DMS153 treated with DMSO at 0.1 percent for 48 hours (cell line): ENCODE measurements around the gene DENND11.
"Not testable (repeated sequence)": the region's sequence is repeated elsewhere in the genome, so short reads cannot be mapped to it uniquely, and the experiment has no call there.

Experiments used
- DNase-seq: peaks from one replicate; lab custom pipeline; 2025; ENCODE audit not compliant: unreplicated experiment; lab: John Stamatoyannopoulos, UW

Gene DENND11

GRCh38 chr7:141708351-141708750, 6.4 kb upstream of the DENND11 start, which contains the start of gene WEE2:
WEE2 (plus strand) TSS chr7:141708353; CDS start chr7:141708759, 406 bp downstream.
- no peak for DNase-seq

- peak; percentile 8 for DNase-seq
Measured at GRCh38 chr7:141706239-141707064, 4.5 kb upstream of the DENND11 start.

GRCh38 chr7:141704741-141705140, 2.8 kb upstream of the DENND11 start:
- no peak for DNase-seq

GRCh38 chr7:141704112-141704511, 2.1 kb upstream of the DENND11 start:
- DNase-seq, result no peak

GRCh38 chr7:141702892-141703291, 926 bp upstream of the DENND11 start:
- no peak for DNase-seq

GRCh38 chr7:141701489-141702046, 398 bp downstream of the DENND11 start:
- no peak for DNase-seq

GRCh38 chr7:141700848-141701371, 1.1 kb downstream of the DENND11 start:
- no peak for DNase-seq

GRCh38 chr7:141700296-141700847, 1.6 kb downstream of the DENND11 start:
- no peak for DNase-seq

GRCh38 chr7:141699860-141700259, 2.1 kb downstream of the DENND11 start:
- no peak for DNase-seq

- DNase-seq, result no peak
Measured at GRCh38 chr7:141698247-141699015, 3.5 kb downstream of the DENND11 start.

- DNase-seq, result no peak
Measured at GRCh38 chr7:141697211-141697871, 4.6 kb downstream of the DENND11 start.

- no peak for DNase-seq
Measured at GRCh38 chr7:141696348-141696747, 5.6 kb downstream of the DENND11 start.

- no peak for DNase-seq
Measured at GRCh38 chr7:141695803-141696289, 6.1 kb downstream of the DENND11 start.

GRCh38 chr7:141693082-141693481, 8.9 kb downstream of the DENND11 start:
- no peak for DNase-seq

- no peak for DNase-seq
Measured at GRCh38 chr7:141691961-141692360, 10.0 kb downstream of the DENND11 start.

- DNase-seq, result no peak
Measured at GRCh38 chr7:141691540-141691939, 10.4 kb downstream of the DENND11 start.

- DNase-seq, result not testable (repeated sequence)
Measured at GRCh38 chr7:141689072-141689825, 12.7 kb downstream of the DENND11 start.

- no peak for DNase-seq
Measured at GRCh38 chr7:141688043-141688442, 13.9 kb downstream of the DENND11 start.

- no peak for DNase-seq
Measured at GRCh38 chr7:141686670-141687069, 15.3 kb downstream of the DENND11 start.

GRCh38 chr7:141686074-141686473, 15.9 kb downstream of the DENND11 start:
- no peak for DNase-seq
